NCI-H1105 (cell line): Measurements from ENCODE around the gene AMOTL1.

Source experiments
- DNase-seq: peaks from one replicate; lab custom pipeline; 2025; lab: John Stamatoyannopoulos, UW

The AMOTL1 gene, protein sequence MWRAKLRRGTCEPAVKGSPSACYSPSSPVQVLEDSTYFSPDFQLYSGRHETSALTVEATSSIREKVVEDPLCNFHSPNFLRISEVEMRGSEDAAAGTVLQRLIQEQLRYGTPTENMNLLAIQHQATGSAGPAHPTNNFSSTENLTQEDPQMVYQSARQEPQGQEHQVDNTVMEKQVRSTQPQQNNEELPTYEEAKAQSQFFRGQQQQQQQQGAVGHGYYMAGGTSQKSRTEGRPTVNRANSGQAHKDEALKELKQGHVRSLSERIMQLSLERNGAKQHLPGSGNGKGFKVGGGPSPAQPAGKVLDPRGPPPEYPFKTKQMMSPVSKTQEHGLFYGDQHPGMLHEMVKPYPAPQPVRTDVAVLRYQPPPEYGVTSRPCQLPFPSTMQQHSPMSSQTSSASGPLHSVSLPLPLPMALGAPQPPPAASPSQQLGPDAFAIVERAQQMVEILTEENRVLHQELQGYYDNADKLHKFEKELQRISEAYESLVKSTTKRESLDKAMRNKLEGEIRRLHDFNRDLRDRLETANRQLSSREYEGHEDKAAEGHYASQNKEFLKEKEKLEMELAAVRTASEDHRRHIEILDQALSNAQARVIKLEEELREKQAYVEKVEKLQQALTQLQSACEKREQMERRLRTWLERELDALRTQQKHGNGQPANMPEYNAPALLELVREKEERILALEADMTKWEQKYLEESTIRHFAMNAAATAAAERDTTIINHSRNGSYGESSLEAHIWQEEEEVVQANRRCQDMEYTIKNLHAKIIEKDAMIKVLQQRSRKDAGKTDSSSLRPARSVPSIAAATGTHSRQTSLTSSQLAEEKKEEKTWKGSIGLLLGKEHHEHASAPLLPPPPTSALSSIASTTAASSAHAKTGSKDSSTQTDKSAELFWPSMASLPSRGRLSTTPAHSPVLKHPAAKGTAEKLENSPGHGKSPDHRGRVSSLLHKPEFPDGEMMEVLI

GRCh38 chr11:94767701-94768601 is at the start of gene AMOTL1:
Gene AMOTL1, plus strand, starts transcription at chr11:94768356. Its CDS starts 156 bp downstream, at chr11:94768512.
- DNase-seq, result peak; percentile 96

GRCh38 chr11:94719876-94720275 is 48.3 kb upstream of the AMOTL1 start:
- DNase-seq, result no peak

DNA sequence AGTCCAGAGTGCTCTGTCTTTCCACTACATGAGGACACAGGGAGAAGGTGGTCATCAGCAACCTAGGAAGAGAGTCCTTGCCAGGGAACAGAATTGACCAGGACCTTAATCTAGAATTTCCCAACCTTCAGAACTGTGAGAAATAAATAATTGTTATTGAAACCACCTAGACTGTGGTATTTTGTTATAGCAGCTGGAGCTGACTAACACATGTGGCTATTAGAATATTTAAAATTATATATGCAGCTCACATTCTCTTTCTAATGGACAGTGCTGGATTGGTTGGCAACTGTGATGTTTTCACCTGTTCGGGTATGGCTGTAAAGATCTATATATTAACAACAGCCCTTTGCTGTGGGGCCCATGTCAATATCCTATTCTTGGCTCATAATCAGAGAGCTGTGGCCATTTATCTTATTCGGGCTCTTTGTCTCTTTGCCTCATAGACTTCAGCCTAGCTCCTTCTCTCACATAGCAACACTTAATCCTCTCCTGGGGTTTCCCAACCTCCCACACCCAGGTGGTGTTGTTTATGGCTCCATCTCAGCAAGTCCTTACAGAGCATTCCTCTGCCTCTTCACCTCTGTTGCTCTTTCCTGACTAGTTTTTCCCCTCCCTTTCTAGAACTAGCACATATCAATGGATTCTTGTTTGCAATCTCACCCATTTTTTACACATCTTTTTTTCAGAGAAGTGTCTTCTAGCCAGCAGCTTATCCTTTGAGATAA is 46.4 kb upstream of the AMOTL1 start:
- no peak for DNase-seq

GRCh38 chr11:94722735-94723134 is 45.4 kb upstream of the AMOTL1 start:
- no peak for DNase-seq

DNA sequence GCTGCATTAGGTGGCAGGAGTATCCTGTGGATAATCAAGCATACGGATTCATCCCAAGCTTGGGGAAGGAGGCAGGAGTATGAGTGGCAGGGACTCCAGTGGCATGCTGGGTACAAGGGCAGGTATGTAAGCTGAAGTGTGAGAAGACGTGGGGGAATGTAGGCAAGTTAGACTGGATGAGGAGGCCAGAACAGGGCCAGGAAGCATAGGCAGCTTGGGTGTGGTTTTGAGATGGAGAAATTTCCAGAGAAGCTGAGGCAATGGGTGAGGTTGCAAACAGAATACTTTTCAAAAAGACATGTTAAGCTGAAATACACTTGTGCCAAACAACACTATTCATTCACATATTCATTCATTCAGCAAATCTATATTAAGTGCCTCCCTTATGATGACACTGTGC is 43.1 kb upstream of the AMOTL1 start:
- DNase-seq, result no peak

DNA sequence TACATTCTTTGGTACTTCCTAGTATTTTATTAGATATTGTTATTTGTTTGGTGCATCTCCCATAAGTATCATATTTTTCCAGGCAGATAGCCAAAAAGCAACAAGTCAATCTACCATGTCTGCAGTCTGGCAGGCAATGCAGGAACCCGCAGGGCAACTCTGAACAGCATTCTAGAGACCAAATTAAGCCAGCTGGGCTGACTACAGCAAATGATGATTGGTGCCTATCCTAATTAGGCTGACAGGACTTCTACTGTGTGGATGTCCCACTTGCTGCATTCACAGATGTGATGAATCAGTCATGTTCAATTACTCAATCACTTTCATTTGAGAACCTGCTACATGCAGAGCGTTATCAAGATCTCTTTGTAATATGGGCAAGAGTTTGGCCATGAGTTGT is 40.3 kb upstream of the AMOTL1 start:
- DNase-seq, result peak; percentile 53

GRCh38 chr11:94728541-94728940 is 39.6 kb upstream of the AMOTL1 start:
- DNase-seq, result no peak

- DNase-seq, result no peak
Measured at GRCh38 chr11:94728966-94729751, 39.0 kb upstream of the AMOTL1 start.

- no peak for DNase-seq
Measured at GRCh38 chr11:94730153-94730552, 38.0 kb upstream of the AMOTL1 start.

DNA sequence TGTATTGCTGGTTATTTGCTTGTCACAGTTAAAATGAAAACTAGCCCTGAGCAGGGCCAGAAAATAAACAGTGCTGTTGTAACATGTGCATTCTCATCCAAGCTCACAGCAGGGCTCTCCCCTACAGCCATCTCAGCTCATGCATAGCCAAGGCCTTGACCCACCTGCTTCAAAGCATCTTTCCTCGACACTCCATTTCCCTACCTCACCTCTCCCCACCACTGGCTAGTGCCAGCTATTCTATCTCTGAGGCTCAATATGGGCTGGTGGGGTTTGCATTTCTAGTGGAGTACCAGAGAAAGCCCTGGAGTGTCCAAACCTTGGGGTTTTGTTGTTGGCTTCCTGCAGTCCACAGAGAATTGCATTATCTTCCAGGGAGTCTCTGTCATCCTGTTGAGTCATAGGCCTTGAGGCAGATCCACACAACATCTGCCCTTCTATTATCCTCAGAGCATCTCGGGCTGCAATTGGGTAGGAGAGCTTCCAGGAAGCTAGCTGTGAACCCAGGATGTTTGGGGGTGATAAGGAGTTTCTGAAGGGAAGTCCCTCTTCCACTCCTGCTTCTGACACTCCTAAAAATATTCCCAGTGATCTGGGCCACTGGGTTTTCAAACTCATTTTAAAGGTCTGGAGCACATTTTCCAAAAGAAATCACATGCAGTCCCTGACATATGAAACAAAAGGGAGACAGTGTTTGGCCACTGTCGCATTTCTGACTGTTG is 36.1 kb upstream of the AMOTL1 start:
- DNase-seq, result no peak

DNA sequence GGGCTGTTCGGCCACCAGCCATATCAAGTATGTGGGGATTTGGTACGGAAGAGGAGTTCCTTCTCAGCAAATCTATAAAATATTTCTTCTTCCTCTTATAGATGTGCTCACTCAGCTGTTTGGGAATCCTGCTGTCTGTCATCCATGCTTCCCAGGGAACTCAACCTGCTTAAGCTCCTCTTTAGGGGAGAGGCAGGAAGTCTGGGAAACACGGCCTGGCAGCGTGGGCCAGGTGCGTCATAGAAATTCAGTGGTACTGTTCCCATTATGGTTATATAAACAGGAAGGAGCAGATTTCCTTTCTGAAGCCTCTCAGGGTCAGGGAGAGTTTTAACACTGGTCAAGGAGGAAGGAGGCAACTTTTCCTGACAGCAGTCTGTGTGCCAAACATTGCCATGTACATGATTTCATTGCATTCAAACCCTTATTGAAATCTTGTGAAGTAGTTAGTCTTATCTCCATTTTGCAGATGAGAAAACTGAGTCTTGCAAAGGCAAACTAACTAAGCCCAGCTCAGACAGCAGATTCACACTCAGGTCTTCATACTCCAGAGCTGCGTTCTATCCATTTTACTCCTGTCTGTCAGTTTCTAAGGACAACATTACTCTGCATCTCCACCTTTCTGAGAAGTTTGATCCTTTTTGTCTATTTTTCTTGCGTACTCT is 35.4 kb upstream of the AMOTL1 start:
- DNase-seq, result no peak

DNA sequence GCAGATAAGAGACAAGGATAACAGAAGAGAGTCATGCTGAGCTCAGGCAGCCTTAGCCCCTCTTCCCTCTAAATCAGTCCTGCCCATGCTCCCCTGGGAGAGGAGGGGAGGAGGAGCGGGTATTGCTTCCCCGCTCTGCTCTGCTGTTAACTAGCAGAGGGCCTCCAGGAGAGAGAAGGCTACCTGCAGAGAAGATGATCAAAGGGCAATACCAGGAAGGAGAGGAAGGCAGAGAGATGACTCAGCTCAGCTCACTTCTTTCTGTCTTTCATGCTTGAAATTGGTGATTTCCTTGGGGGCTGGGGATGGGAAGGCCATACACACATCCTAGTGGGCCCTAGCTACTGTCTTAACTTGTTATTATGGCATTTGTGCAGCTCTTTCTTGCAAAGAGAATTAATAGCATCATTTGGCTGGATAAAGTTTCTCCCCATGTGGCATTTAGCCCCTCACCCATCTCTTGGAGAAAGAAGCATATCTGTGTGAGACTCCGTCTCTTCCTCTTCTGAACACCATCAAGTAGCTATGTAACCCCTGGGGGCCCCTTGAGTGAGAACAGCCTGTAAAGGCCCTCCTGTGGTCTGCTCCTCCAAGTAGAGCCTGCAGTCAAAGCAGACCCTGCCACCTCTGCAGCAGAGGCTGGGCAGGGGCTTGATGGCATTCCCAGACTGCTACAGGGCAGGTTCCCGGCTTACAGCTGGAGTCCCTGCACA is 33.4 kb upstream of the AMOTL1 start:
- DNase-seq, result no peak

GRCh38 chr11:94735907-94736306 is 32.2 kb upstream of the AMOTL1 start:
- DNase-seq, result no peak

DNA sequence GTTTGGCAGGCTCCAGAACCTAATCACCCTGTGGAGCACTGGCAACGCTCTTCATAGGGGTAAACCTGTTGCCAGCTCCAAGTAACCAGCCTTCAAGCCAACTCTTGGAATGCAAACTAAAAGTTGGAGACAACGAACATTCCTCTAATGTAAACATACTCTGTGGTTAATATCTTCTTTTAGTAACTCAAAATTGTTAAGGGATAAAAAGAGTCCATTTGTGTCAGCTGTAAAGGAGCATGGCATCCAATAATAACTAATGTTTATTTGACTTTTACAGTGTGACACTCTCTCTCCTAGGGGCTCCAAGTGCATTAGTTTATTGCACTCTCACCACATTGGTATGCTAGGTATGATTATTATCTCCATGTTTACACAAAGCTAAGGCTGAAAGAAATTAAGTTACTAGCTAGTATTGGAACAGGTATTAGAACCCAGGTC is 31.0 kb upstream of the AMOTL1 start:
- DNase-seq, result no peak

GRCh38 chr11:94738746-94739145 is 29.4 kb upstream of the AMOTL1 start:
- DNase-seq, result no peak

- no peak for DNase-seq
Measured at GRCh38 chr11:94739331-94739730, 28.8 kb upstream of the AMOTL1 start.

GRCh38 chr11:94740083-94741021 is 27.8 kb upstream of the AMOTL1 start:
- peak; percentile 85 for DNase-seq
